WTC11 (cell line): ENCODE data around the gene GRK3.

Experiments used
- ATF2 ChIP-seq: sonication (generic); formaldehyde crosslinking; IDR thresholded peaks from 2 replicates; pipeline ENCODE4 v1.8.1; 2022; ENCODE audit warnings: low read depth, missing genetic modification reagents, borderline replicate concordance
- CREM ChIP-seq: sonication (generic); formaldehyde crosslinking; IDR thresholded peaks from 2 replicates; pipeline ENCODE4 v1.8.1; 2022; ENCODE audit warnings: mild to moderate bottlenecking, missing genetic modification reagents, moderate library complexity
- CTCF ChIP-seq: fragments of 200-600 bp; IDR thresholded peaks from 2 replicates; pipeline ENCODE4 v1.8.0; 2022; ENCODE audit warnings: antibody characterized with exemption
- E2F5 ChIP-seq: sonication (generic); formaldehyde crosslinking; IDR thresholded peaks from 2 replicates; pipeline ENCODE4 v1.8.1; 2022; ENCODE audit warnings: mild to moderate bottlenecking, moderate library complexity, missing genetic modification reagents
- ELF4 ChIP-seq: sonication (generic); formaldehyde crosslinking; IDR thresholded peaks from 2 replicates; pipeline ENCODE4 v1.8.1; 2022; ENCODE audit warnings: low read depth, mild to moderate bottlenecking, moderate library complexity, missing genetic modification reagents
- HMGXB4 ChIP-seq: sonication (generic); formaldehyde crosslinking; IDR thresholded peaks from 2 replicates; pipeline ENCODE4 v1.8.1; 2023; ENCODE audit warnings: mild to moderate bottlenecking, moderate library complexity, missing genetic modification reagents
- KAT7 ChIP-seq: sonication (generic); formaldehyde crosslinking; IDR thresholded peaks from 2 replicates; pipeline ENCODE4 v1.8.1; 2023; ENCODE audit warnings: missing genetic modification reagents, mild to moderate bottlenecking, borderline replicate concordance
- MAX ChIP-seq: sonication (generic); formaldehyde crosslinking; IDR thresholded peaks from 2 replicates; pipeline ENCODE4 v1.8.0; 2022; ENCODE audit warnings: mild to moderate bottlenecking, missing genetic modification reagents
- MXD4 ChIP-seq: fragments of 250-450 bp; sonication (Bioruptor Pico); IDR thresholded peaks from 2 replicates; pipeline ENCODE4 v1.8.0; 2021; ENCODE audit warnings: mild to moderate bottlenecking, moderate library complexity, borderline replicate concordance
- NR3C1 ChIP-seq: sonication (generic); formaldehyde crosslinking; conservative IDR thresholded peaks from 2 replicates; pipeline ENCODE4 v1.8.1; 2023; ENCODE audit warnings: low read depth, mild to moderate bottlenecking, missing genetic modification reagents
- SP1 ChIP-seq: sonication (generic); formaldehyde crosslinking; conservative IDR thresholded peaks from 2 replicates; pipeline ENCODE4 v1.8.1; 2022; ENCODE audit warnings: missing genetic modification reagents
- ZBTB21 ChIP-seq: sonication (generic); formaldehyde crosslinking; IDR thresholded peaks from 2 replicates; pipeline ENCODE4 v1.8.1; 2023; ENCODE audit warnings: mild to moderate bottlenecking, missing genetic modification reagents, borderline replicate concordance
- ZNF121 ChIP-seq: sonication (generic); formaldehyde crosslinking; IDR thresholded peaks from 2 replicates; pipeline ENCODE4 v1.8.0; 2023; ENCODE audit warnings: missing genetic modification reagents
- ZNF512 ChIP-seq: sonication (generic); formaldehyde crosslinking; IDR thresholded peaks from 2 replicates; pipeline ENCODE4 v1.8.1; 2022; ENCODE audit warnings: missing genetic modification reagents, borderline replicate concordance

- no peak for TF ChIP-seq CREM
- no peak for TF ChIP-seq ELF4 (CRISPR knock-in tag)
- TF ChIP-seq MAX (CRISPR knock-in tag) = peak; percentile 51
- TF ChIP-seq CTCF = no peak
- no peak for TF ChIP-seq ZNF512 (CRISPR knock-in tag)
- no peak for TF ChIP-seq E2F5 (CRISPR knock-in tag)
- no peak for TF ChIP-seq HMGXB4 (CRISPR knock-in tag)
- no peak; the same call in 1 of the 2 replicates for TF ChIP-seq SP1 (CRISPR knock-in tag)
- no peak for TF ChIP-seq ZBTB21 (CRISPR knock-in tag)
- TF ChIP-seq ZNF121 (CRISPR knock-in tag) = no peak
- 0 out of 2 replicates have a peak, but pooled peaks have one; percentile 42 for TF ChIP-seq KAT7 (CRISPR knock-in tag)
- TF ChIP-seq MXD4 (CRISPR knock-in tag) = no peak
- no peak for TF ChIP-seq ATF2
- TF ChIP-seq NR3C1 (CRISPR knock-in tag) = no peak
Observed at GRCh38 chr22:25564320-25564978, at the start of gene GRK3.
